ENCODE data around the gene JPH4. TPM values are rescaled to one million over a fixed set of nuclear protein-coding genes. Genes with fewer than 3 reads are reported as not detected.

Gene JPH4
- total and polyA plus RNA-seq, 2 experiments from 2014 or later = 2.7 TPM

DNA sequence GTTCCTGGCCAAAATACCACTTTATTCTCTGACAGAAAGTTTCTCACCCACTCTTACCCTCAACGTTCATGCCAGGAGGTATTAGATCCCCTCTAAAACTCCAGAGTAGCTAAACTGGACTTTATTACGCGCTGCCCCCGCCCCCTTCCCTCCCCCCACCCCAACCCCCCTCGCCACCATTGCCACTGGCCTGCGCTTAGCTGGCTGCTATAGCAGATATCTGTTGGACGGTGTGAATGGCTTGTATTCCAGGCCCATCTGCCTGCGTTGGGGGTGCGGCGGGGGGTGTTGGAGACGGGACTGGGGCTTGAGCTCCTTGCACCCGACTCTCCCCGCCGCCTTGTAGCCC, 23.1 kb downstream of the JPH4 start:
- no peaks in the 10 kb centered on the region for H3K27me3 ChIP-seq
- TF ChIP-seq EZH2phosphoT487 (IDR thresholded peaks at IDR 0.05; ENCODE audit: low read depth, severe bottlenecking, unreplicated experiment) (no peak), EZH2 (IDR thresholded peaks at IDR 0.05; ENCODE audit: borderline replicate concordance) (no peak)
- TF ChIP-seq, protein P1, sequence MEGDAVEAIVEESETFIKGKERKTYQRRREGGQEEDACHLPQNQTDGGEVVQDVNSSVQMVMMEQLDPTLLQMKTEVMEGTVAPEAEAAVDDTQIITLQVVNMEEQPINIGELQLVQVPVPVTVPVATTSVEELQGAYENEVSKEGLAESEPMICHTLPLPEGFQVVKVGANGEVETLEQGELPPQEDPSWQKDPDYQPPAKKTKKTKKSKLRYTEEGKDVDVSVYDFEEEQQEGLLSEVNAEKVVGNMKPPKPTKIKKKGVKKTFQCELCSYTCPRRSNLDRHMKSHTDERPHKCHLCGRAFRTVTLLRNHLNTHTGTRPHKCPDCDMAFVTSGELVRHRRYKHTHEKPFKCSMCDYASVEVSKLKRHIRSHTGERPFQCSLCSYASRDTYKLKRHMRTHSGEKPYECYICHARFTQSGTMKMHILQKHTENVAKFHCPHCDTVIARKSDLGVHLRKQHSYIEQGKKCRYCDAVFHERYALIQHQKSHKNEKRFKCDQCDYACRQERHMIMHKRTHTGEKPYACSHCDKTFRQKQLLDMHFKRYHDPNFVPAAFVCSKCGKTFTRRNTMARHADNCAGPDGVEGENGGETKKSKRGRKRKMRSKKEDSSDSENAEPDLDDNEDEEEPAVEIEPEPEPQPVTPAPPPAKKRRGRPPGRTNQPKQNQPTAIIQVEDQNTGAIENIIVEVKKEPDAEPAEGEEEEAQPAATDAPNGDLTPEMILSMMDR (IDR thresholded peaks at IDR 0.05; ENCODE audit: poor library complexity) = no peak
- WGBS (ENCODE audit: low lambda C conversion rate, missing lambda C conversion rate) = 1% methylated on average over 8 of the region's 14 CpGs
- peak overlapping the region; percentile 65 for H3K4me3 ChIP-seq
- no peaks in the 10 kb centered on the region for H3K36me3 ChIP-seq (replicated peaks; ENCODE audit: insufficient read depth, low read depth)
- H4K20me1 ChIP-seq (ENCODE audit: insufficient read depth, poor library complexity, severe bottlenecking) = no peaks in the 10 kb centered on the region
- H3K9me2 ChIP-seq (replicated peaks; ENCODE audit: insufficient read depth) = no peaks in the 10 kb centered on the region
- peaks cover 17% of the 10 kb centered on the region for H3K79me2 ChIP-seq
- H3K4me2 ChIP-seq = peak overlapping the region; percentile 96
- peaks cover 19% of the 10 kb centered on the region for H3K4me1 ChIP-seq (ENCODE audit: insufficient read depth)
- no peak for DNase-seq (ENCODE audit: low spot score)
- H3K27ac ChIP-seq = no peak overlapping the region
- peak overlapping the region; percentile 84 for H2AFZ ChIP-seq
- H3K9me3 ChIP-seq (ENCODE audit: low read depth) = no peaks in the 10 kb centered on the region

DNA sequence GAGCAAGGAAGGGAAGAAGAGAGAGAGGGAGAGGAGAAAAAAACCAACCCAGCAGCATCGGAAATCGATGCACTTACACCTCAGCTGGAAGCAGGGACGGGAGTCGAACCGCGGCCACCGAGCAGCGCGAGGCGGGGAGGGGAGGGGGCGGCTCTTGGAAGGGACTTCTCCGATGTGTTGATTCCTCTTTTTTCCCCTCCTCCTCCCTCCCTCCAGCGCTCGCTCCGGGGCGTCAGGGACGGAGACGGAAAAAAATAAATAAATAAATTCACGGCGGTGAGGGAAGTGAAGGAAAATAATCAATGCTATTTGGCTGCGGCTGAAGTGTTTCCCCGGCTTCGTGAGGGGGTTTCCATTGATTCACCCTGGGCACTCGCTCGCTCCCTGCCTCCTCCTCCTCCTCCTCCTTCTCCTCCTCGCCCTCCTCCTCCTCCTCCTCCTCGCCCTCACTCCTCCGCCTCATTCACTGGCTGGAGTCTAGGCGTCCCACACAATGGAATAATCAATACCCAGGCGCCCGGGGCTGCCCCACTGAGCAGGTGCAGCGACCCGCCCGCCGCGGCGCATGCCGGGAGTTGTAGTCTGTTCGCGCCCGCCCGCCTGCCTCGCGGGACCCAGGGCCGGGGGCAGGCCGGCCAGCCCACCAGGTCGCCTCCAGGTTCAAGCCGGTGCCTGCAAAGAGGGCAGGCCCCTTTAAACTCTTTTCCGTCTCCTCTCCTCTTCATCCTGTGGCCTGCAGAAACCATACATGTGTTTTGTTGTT, 27.1 kb downstream of the JPH4 start, which contains the start of gene ZFHX2:
Gene ZFHX2 (minus strand): TSS at position 500 of the 763 bp plus-strand sequence. CDS start 16,440 bp downstream, outside the sequence.
- H3K4me3 ChIP-seq = peak within 1 kb of the TSS; percentile 97
- H3K4me2 ChIP-seq = peak within 1 kb of the TSS; percentile 98
- no peaks in the 10 kb centered on the region for H3K36me3 ChIP-seq (replicated peaks; ENCODE audit: insufficient read depth, low read depth)
- peaks cover 14% of the 10 kb centered on the region for H3K4me1 ChIP-seq (ENCODE audit: insufficient read depth)
- peak; percentile 86 for DNase-seq (ENCODE audit: low spot score)
- no peaks in the 10 kb centered on the region for H3K9me3 ChIP-seq (ENCODE audit: low read depth)
- TF ChIP-seq EZH2phosphoT487 (IDR thresholded peaks at IDR 0.05; ENCODE audit: low read depth, severe bottlenecking, unreplicated experiment) = no peak
- no peak for TF ChIP-seq EZH2 (IDR thresholded peaks at IDR 0.05; ENCODE audit: borderline replicate concordance)
- TF ChIP-seq, protein P1 (IDR thresholded peaks at IDR 0.05; ENCODE audit: poor library complexity) = no peak
- peaks cover 5% of the 10 kb centered on the region for H3K79me2 ChIP-seq
- H3K27me3 ChIP-seq = no peaks in the 10 kb centered on the region
- H2AFZ ChIP-seq = peak within 1 kb of the TSS; percentile 99
- H3K9me2 ChIP-seq (replicated peaks; ENCODE audit: insufficient read depth) = no peaks in the 10 kb centered on the region
- WGBS (ENCODE audit: low lambda C conversion rate, missing lambda C conversion rate) = under 1% methylated on average over 29 of the region's 49 CpGs
- H4K20me1 ChIP-seq (ENCODE audit: insufficient read depth, poor library complexity, severe bottlenecking) = no peaks in the 10 kb centered on the region
- peak within 1 kb of the TSS; percentile 71 for H3K27ac ChIP-seq

DNA sequence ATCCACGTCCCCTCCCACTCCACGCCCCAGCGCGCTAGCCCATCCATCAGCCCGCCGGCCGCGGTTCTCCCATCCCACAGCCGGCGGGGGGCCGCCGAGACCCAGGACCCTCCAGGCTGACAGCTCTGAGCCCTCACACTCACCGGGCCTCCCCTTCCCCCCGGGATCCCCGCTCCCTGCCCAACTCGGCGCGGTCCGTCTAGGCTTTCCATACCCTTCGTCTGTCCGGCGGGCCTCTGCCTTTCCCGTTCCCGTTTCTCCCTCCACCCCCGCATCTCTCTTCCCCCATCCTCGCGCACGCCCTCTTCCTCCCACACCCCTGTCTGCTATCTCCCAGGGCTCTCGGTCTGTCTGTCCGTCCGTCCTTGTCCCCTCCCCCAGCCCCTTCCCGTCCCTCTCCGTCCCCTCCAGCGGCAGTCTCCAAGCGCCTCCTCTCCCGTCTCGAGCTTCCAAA, 27.8 kb downstream of the JPH4 start:
- Histone ChIP-seq H3K36me3 (replicated peaks; ENCODE audit: insufficient read depth, low read depth) (no peaks in the 10 kb centered on the region), H3K9me3 (ENCODE audit: low read depth) (no peaks in the 10 kb centered on the region), H4K20me1 (ENCODE audit: insufficient read depth, poor library complexity, severe bottlenecking) (no peaks in the 10 kb centered on the region), H3K27ac (peak overlapping the region; percentile 71), H2AFZ (peak overlapping the region; percentile 99), H3K4me1 (ENCODE audit: insufficient read depth) (peaks cover 14% of the 10 kb centered on the region), H3K4me2 (peak overlapping the region; percentile 98), H3K79me2 (peaks cover 3% of the 10 kb centered on the region), H3K4me3 (peak overlapping the region; percentile 97), H3K27me3 (no peaks in the 10 kb centered on the region), H3K9me2 (replicated peaks; ENCODE audit: insufficient read depth) (no peaks in the 10 kb centered on the region)
- 0% methylated on average over 14 of the region's 37 CpGs for WGBS (ENCODE audit: low lambda C conversion rate, missing lambda C conversion rate)
- no peak for DNase-seq (ENCODE audit: low spot score)
- TF ChIP-seq EZH2 (IDR thresholded peaks at IDR 0.05; ENCODE audit: borderline replicate concordance) (no peak), EZH2phosphoT487 (IDR thresholded peaks at IDR 0.05; ENCODE audit: low read depth, severe bottlenecking, unreplicated experiment) (no peak)
- TF ChIP-seq, protein P1 (IDR thresholded peaks at IDR 0.05; ENCODE audit: poor library complexity) = no peak
